H1 (cell line): ENCODE measurements around the gene SFT2D1. TPM values are rescaled to one million over a fixed set of nuclear protein-coding genes. Genes with fewer than 3 reads are reported as not detected.

ENCODE experiments used
- HDAC2 ChIP-seq, 2 experiments: fragments of 300-600 bp in 1 of 2; sonication (generic) in 1 of 2; IDR thresholded peaks; 2 replicates each; pipeline ENCODE4 v1.6.1; 2011 to 2012; ENCODE audit warnings: low read depth in 2 of 2, low read length in 2 of 2, mild to moderate bottlenecking in 2 of 2, moderate library complexity in 2 of 2, borderline replicate concordance in 1 of 2, inconsistent platforms in 1 of 2
- SRF ChIP-seq: IDR thresholded peaks from 2 replicates; pipeline ENCODE4 v1.6.1; 2011; ENCODE audit warnings: mild to moderate bottlenecking, low read depth, low read length, moderate library complexity
- TCF12 ChIP-seq: IDR thresholded peaks from 2 replicates; pipeline ENCODE4 v1.6.1; 2011; ENCODE audit warnings: low read depth, mild to moderate bottlenecking, low read length
- YY1 ChIP-seq: IDR thresholded peaks from 2 replicates; pipeline ENCODE4 v1.6.1; 2011; ENCODE audit warnings: low read depth, mild to moderate bottlenecking, low read length
- polyA plus RNA-seq, 7 experiments: library from polyadenylated mRNA; depleted of rRNA in 3 of 7; stranded (reverse) in 5 of 7; unstranded in 2 of 7; fragments of >200 nt in 5 of 7; fragments of 200-250 nt in 2 of 7; gene quantifications; 1 replicate in 5 of 7; 2 replicates in 1 of 7; 4 replicates in 1 of 7; pipeline versions ENCODE4 v1.2.1 to v1.2.3, GENCODE V29; 2011 to 2013; ENCODE audit warnings: missing spikeins in 2 of 7, mixed read lengths in 2 of 7
- total RNA-seq: library from RNA; stranded (reverse); fragmentation: NEBNext Ultra II Directional; extraction: Animal tissue kit (Norgen Biotek cat#: 25700); gene quantifications from 2 replicates; pipeline ENCODE4 v1.2.1, GENCODE V29; 2021

Gene SFT2D1
- total and polyA plus RNA-seq, 2 of the 8 experiments (the other 6 are each of a cell fraction or from before 2014, with no cell fraction given): 52.3 to 76.1 TPM

GRCh38 chr6:166344240-166344639 lies 1.9 kb upstream of the SFT2D1 start (continued):
- TF ChIP-seq YY1: no peak
- TF ChIP-seq TCF12: no peak
- TF ChIP-seq HDAC2 (IDR thresholded peaks at IDR 0.05; ENCODE audit: borderline replicate concordance in 1 of 2, low read depth in 2 of 2, low read length in 2 of 2): no peak
- TF ChIP-seq SRF: no peak
- TF ChIP-seq, all 59 proteins: peak for 0
